ENCODE measurements around the gene TAS2R39.

TAS2R39 gene

GRCh38 chr7:143229054-143229790, 46.0 kb downstream of the TAS2R39 start:
- ATAC-seq = no peak

GRCh38 chr7:143230602-143231457, 47.6 kb downstream of the TAS2R39 start:
- no peak for DNase-seq
- no peak for ATAC-seq
- no peaks in the 10 kb centered on the region for H3K36me3 Mint-ChIP-seq (ENCODE audit: low read depth)
- H3K9me3 Mint-ChIP-seq = no peaks in the 10 kb centered on the region
- no peak overlapping the region for H3K4me3 Mint-ChIP-seq
- H3K27me3 Mint-ChIP-seq = no peaks in the 10 kb centered on the region
- no peaks in the 10 kb centered on the region for H3K4me1 Mint-ChIP-seq
- H3K27ac Mint-ChIP-seq = no peak overlapping the region

More at GRCh38 chr7:143229054-143229790, 46.0 kb downstream of the TAS2R39 start:
- Mint-ChIP-seq H3K36me3 (ENCODE audit: low read depth) (no peaks in the 10 kb centered on the region), H3K27ac (no peak overlapping the region), H3K4me3 (no peak overlapping the region), H3K27me3 (peaks cover under 1% of the 10 kb centered on the region), H3K4me1 (no peaks in the 10 kb centered on the region), H3K9me3 (no peaks in the 10 kb centered on the region)
- DNase-seq = no peak
